ENCODE data around the gene FAM13B. TPM values are rescaled to one million over a fixed set of nuclear protein-coding genes. Genes with fewer than 3 reads are reported as not detected.
A peak's percentile ranks its signal among the peaks of the same experiment; 100 is the strongest.

FAM13B gene
- polyA plus RNA-seq, 2 of the 4 experiments (the other 2 are of a cell fraction) = 14.9 to 15.1 TPM

- no peak for DNase-seq (ENCODE audit: low read depth in 1 of 2, low spot score in 1 of 2)
- WGBS (ENCODE audit: missing lambda C conversion rate) = 69% methylated on average over 1 of the region's 1 CpG
- Histone ChIP-seq H3K4me3 (no peak overlapping the region), H3K4me1 (peaks cover 21% of the 10 kb centered on the region), H3K27ac (no peak overlapping the region), H3K4me2 (no peak overlapping the region), H3K9me3 (no peaks in the 10 kb centered on the region)
- ChIA-PET CTCF (no interaction called here), POLR2A (no interaction called here)
- no peak for FAIRE-seq
- TF ChIP-seq FOSL2 (IDR thresholded peaks at IDR 0.05) (no peak), FOSL2 (CRISPR knock-in tag; IDR thresholded peaks at IDR 0.05) (no peak), CEBPB (IDR thresholded peaks at IDR 0.05) (no peak), JUNB (IDR thresholded peaks at IDR 0.05) (no peak), PHF8 (IDR thresholded peaks at IDR 0.05; ENCODE audit: borderline replicate concordance, low read depth) (no peak), HOXB13 (CRISPR knock-in tag; IDR thresholded peaks at IDR 0.05; ENCODE audit: low read depth) (no peak), NPAS2 (CRISPR knock-in tag; IDR thresholded peaks at IDR 0.05; ENCODE audit: borderline replicate concordance) (no peak), USF2 (IDR thresholded peaks at IDR 0.05) (no peak), MAX (IDR thresholded peaks at IDR 0.05) (no peak), RARB (CRISPR knock-in tag; IDR thresholded peaks at IDR 0.05) (no peak), POLR2A (IDR thresholded peaks at IDR 0.05; ENCODE audit: low read length) (no peak), MAZ (IDR thresholded peaks at IDR 0.05; ENCODE audit: borderline replicate concordance, low read depth, low read length) (no peak), NFE2L2 (conservative IDR thresholded peaks at IDR 0.05; ENCODE audit: low read length) (no peak), ZC3H11A (IDR thresholded peaks at IDR 0.05) (no peak), SREBF2 (IDR thresholded peaks at IDR 0.05) (no peak), ESRRA (IDR thresholded peaks at IDR 0.05; ENCODE audit: borderline replicate concordance, low read length) (no peak), RAD21 (conservative IDR thresholded peaks at IDR 0.05 in 1 of 2, IDR thresholded peaks at IDR 0.05 in 1 of 2) (no peak), EP300 (IDR thresholded peaks at IDR 0.05) (no peak), EHMT2 (IDR thresholded peaks at IDR 0.05; ENCODE audit: low read depth) (no peak), FOSB (CRISPR knock-in tag; IDR thresholded peaks at IDR 0.05) (no peak)
- TF ChIP-seq, protein P1, sequence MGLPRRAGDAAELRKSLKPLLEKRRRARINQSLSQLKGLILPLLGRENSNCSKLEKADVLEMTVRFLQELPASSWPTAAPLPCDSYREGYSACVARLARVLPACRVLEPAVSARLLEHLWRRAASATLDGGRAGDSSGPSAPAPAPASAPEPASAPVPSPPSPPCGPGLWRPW (IDR thresholded peaks at IDR 0.05) = no peak
- ATAC-seq = no peak
Measured at GRCh38 chr5:137957948-137958347, 74.9 kb downstream of the FAM13B start.

DNA sequence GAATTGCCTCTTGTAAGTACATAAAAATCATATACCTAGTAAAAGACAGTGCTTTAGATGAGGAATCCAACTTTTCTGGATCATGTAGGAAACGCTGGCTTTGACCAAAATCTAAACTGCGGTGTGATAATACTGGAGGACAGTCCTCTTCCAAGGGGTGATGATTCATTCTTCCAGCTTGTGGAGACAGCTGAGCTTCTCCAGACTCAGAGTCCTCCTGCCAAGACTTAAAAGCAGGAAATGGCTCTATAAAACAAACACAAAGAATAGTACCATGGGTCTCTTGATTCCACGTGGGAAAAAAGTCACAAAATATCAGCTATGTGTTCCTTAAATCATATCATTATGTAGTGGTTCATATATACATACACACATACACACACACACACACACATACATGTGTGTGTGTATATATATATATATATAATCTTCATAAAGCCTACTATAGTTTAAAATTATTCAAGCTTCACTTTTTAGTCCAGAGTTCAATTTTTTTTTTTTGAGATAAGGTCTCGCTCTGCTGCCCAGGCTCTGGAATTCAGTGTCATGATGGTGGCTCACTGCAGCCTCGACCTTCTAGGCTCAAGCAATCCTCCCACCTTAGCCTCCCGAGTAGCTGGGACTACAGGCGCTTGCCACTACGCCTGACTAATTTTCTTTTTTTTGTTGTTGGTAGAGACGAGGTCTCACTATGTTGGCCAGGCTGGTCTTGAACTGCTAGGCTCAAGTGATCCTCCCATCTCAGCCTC lies 78.6 kb downstream of the FAM13B start:
- H3K4me2 ChIP-seq = peak overlapping the region; percentile 71
- H3K9me3 ChIP-seq = no peaks in the 10 kb centered on the region
- peak overlapping the region; percentile 60 to 81 for H3K27ac ChIP-seq
- WGBS (ENCODE audit: missing lambda C conversion rate) = 44% methylated on average over 9 of the region's 9 CpGs
- FAIRE-seq = peak; percentile 86
- 0 out of 3 replicates have a peak overlapping the region, but pooled peaks have one; percentile 11 for H3K4me3 ChIP-seq
- ChIA-PET CTCF (interaction anchor here (0.8 to 1.9 kb wide), 7 partner anchors 18 to 179 kb away, joined by 3 to 8 read pairs (median 4); no protein-coding TSS in a partner anchor), POLR2A (interaction anchor here (0.7 to 1.1 kb wide), 2 partner anchors 105 to 121 kb away, joined by 5 read pairs; no protein-coding TSS in a partner anchor)
- peak; percentile 97 for ATAC-seq
- peaks cover 22% of the 10 kb centered on the region for H3K4me1 ChIP-seq
- TF ChIP-seq HOXB5 (CRISPR knock-in tag; IDR thresholded peaks at IDR 0.05) (no peak), CBX2 (IDR thresholded peaks at IDR 0.05; ENCODE audit: borderline replicate concordance, low read depth) (no peak), FOSL2 (IDR thresholded peaks at IDR 0.05) (peak; percentile 54; the same call in 1 of the 2 replicates), FOSL2 (CRISPR knock-in tag; IDR thresholded peaks at IDR 0.05) (peak; percentile 65), BHLHE40 (IDR thresholded peaks at IDR 0.05; ENCODE audit: low read depth, low read length) (no peak), POLR2A (IDR thresholded peaks at IDR 0.05; ENCODE audit: low read length) (no peak), MAX (IDR thresholded peaks at IDR 0.05) (peak; percentile 37; the same call in 1 of the 2 replicates)
- peak; percentile 55 to 73 for DNase-seq (ENCODE audit: low read depth in 1 of 2, low spot score in 1 of 2)

Data from A549 (cell line).